Osteoblast (primary cell): ENCODE measurements around the gene CPN2. TPM values are rescaled to one million over a fixed set of nuclear protein-coding genes. Genes with fewer than 3 reads are reported as not detected.

ENCODE experiments used
- DNase-seq: peaks from one replicate; pipeline ENCODE4 v3.0.0; 2011; ENCODE audit warnings: low spot score, mixed read lengths; ENCODE audit not compliant: insufficient read length; ENCODE audit errors: missing footprints
- H2AFZ ChIP-seq: 2 replicates; pipeline ENCODE4 v1.6.0; 2011; ENCODE audit warnings: mild to moderate bottlenecking, low read length
- H3K27ac ChIP-seq: 2 replicates; pipeline ENCODE4 v1.5.1; 2011; ENCODE audit warnings: mild to moderate bottlenecking, low read depth, low read length, moderate library complexity
- H3K27me3 ChIP-seq: 2 replicates; pipeline ENCODE4 v1.6.0; 2012; ENCODE audit warnings: mild to moderate bottlenecking, control low read depth, inconsistent platforms, low read length, moderate library complexity; ENCODE audit not compliant: insufficient read depth
- H3K36me3 ChIP-seq: 2 replicates; pipeline ENCODE4 v1.5.1; 2011; ENCODE audit warnings: mild to moderate bottlenecking, low read length, control low read depth, moderate library complexity; ENCODE audit not compliant: insufficient read depth
- H3K4me1 ChIP-seq: 2 replicates; pipeline ENCODE4 v1.5.1; 2011; ENCODE audit warnings: mild to moderate bottlenecking, low read length, control low read depth, moderate library complexity; ENCODE audit not compliant: insufficient read depth
- H3K4me2 ChIP-seq: 2 replicates; pipeline ENCODE4 v1.6.0; 2011; ENCODE audit warnings: mild to moderate bottlenecking, low read length; ENCODE audit not compliant: insufficient read depth
- H3K4me3 ChIP-seq: fragments of 200-600 bp; sonication (generic); 3 replicates; pipeline ENCODE4 v1.5.1; 2012; ENCODE audit warnings: mild to moderate bottlenecking, low read length, inconsistent platforms; ENCODE audit not compliant: insufficient read depth
- H3K79me2 ChIP-seq: 2 replicates; pipeline ENCODE4 v1.6.0; 2012; ENCODE audit warnings: mild to moderate bottlenecking, low read length, control low read depth, inconsistent platforms; ENCODE audit not compliant: insufficient read depth
- H3K9me3 ChIP-seq: 2 replicates; pipeline ENCODE4 v1.5.1; 2011; ENCODE audit warnings: low read depth, low read length, control low read depth
- H4K20me1 ChIP-seq: 2 replicates; pipeline ENCODE4 v1.6.0; 2012; ENCODE audit warnings: mild to moderate bottlenecking, low read length, control low read depth; ENCODE audit not compliant: insufficient read depth
- CTCF ChIP-seq: IDR thresholded peaks from 2 replicates; pipeline ENCODE4 v1.5.1; 2011; ENCODE audit warnings: mild to moderate bottlenecking, low read depth, low read length, moderate library complexity; ENCODE audit errors: extremely low read depth
- total RNA-seq: library from RNA; depleted of rRNA; stranded (reverse); fragments of >200 nt; gene quantifications from 2 replicates; pipeline ENCODE4 v1.2.3, GENCODE V29; 2012

Gene CPN2
- total RNA-seq, 1 donor: under 0.01 TPM

- no peak for TF ChIP-seq CTCF
- Histone ChIP-seq H3K4me1 (peaks cover 3% of the 10 kb centered on the region), H3K4me3 (no peak overlapping the region), H3K27me3 (peaks cover 7% of the 10 kb centered on the region), H3K79me2 (no peaks in the 10 kb centered on the region), H2AFZ (no peak overlapping the region), H3K36me3 (no peaks in the 10 kb centered on the region), H4K20me1 (no peaks in the 10 kb centered on the region), H3K4me2 (no peak overlapping the region), H3K27ac (no peak overlapping the region), H3K9me3 (no peaks in the 10 kb centered on the region)
- no peak for DNase-seq
These were observed 44.1 kb upstream of the CPN2 start for GRCh38 chr3:194395212-194395611.

- Histone ChIP-seq H3K4me1 (peaks cover 1% of the 10 kb centered on the region), H4K20me1 (no peaks in the 10 kb centered on the region), H3K4me3 (no peak overlapping the region), H3K36me3 (no peaks in the 10 kb centered on the region), H3K27me3 (peaks cover 11% of the 10 kb centered on the region), H3K9me3 (no peaks in the 10 kb centered on the region), H2AFZ (no peak overlapping the region), H3K79me2 (no peaks in the 10 kb centered on the region), H3K4me2 (no peak overlapping the region), H3K27ac (no peak overlapping the region)
- TF ChIP-seq CTCF: no peak
- no peak for DNase-seq
These were observed 41.4 kb upstream of the CPN2 start for GRCh38 chr3:194392576-194392975.

GRCh38 chr3:194390835-194391234 lies 39.7 kb upstream of the CPN2 start:
- H3K36me3 ChIP-seq: no peaks in the 10 kb centered on the region

GRCh38 chr3:194389269-194389668 lies 38.1 kb upstream of the CPN2 start:
- TF ChIP-seq CTCF: no peak
- no peak for DNase-seq
- no peak overlapping the region for H3K4me3 ChIP-seq
- no peaks in the 10 kb centered on the region for H3K79me2 ChIP-seq
- no peaks in the 10 kb centered on the region for H4K20me1 ChIP-seq
- H3K36me3 ChIP-seq: no peaks in the 10 kb centered on the region
- peaks cover 15% of the 10 kb centered on the region for H3K27me3 ChIP-seq
- H3K4me2 ChIP-seq: no peak overlapping the region
- no peaks in the 10 kb centered on the region for H3K4me1 ChIP-seq
- no peak overlapping the region for H3K27ac ChIP-seq
- H3K9me3 ChIP-seq: no peaks in the 10 kb centered on the region
- no peak overlapping the region for H2AFZ ChIP-seq

More at GRCh38 chr3:194390835-194391234, 39.7 kb upstream of the CPN2 start:
- Histone ChIP-seq H3K4me1 (no peaks in the 10 kb centered on the region), H3K4me3 (no peak overlapping the region), H3K79me2 (no peaks in the 10 kb centered on the region), H4K20me1 (no peaks in the 10 kb centered on the region), H3K4me2 (no peak overlapping the region), H3K9me3 (no peaks in the 10 kb centered on the region), H3K27me3 (peaks cover 15% of the 10 kb centered on the region), H3K27ac (no peak overlapping the region), H2AFZ (no peak overlapping the region)
- TF ChIP-seq CTCF: no peak
- no peak for DNase-seq
